HG03159 (cell line): Measurements from ENCODE around the gene APOBEC3G.

Source experiments
- ATAC-seq: cut with Tn5 transposase; IDR thresholded peaks from one replicate; pipeline ENCODE4 v1.9.1; 2021; ENCODE audit warnings: mild to moderate bottlenecking, moderate library complexity; ENCODE audit not compliant: unreplicated experiment

Gene APOBEC3G

GRCh38 chr22:39120983-39121382, 43.9 kb downstream of the APOBEC3G start:
- ATAC-seq = no peak

- ATAC-seq = no peak
These were observed 45.8 kb downstream of the APOBEC3G start for GRCh38 chr22:39122772-39123470.

- no peak for ATAC-seq
These were observed 46.9 kb downstream of the APOBEC3G start for GRCh38 chr22:39123751-39124581.

- ATAC-seq = no peak
These were observed 48.5 kb downstream of the APOBEC3G start for GRCh38 chr22:39125622-39126021.

- no peak for ATAC-seq
These were observed 51.4 kb downstream of the APOBEC3G start for GRCh38 chr22:39128508-39128907.

- no peak for ATAC-seq
These were observed 52.0 kb downstream of the APOBEC3G start for GRCh38 chr22:39129081-39129480.

- no peak for ATAC-seq
These were observed 52.7 kb downstream of the APOBEC3G start for GRCh38 chr22:39129746-39130145.

GRCh38 chr22:39130152-39130704, 53.2 kb downstream of the APOBEC3G start:
- ATAC-seq = no peak

GRCh38 chr22:39130892-39131855, 54.1 kb downstream of the APOBEC3G start:
- ATAC-seq = no peak

- no peak for ATAC-seq
These were observed 55.2 kb downstream of the APOBEC3G start for GRCh38 chr22:39132281-39132680.

GRCh38 chr22:39132871-39133524, 55.9 kb downstream of the APOBEC3G start:
- no peak for ATAC-seq

GRCh38 chr22:39133871-39134270, 56.8 kb downstream of the APOBEC3G start:
- ATAC-seq = no peak

- ATAC-seq = no peak
These were observed 57.5 kb downstream of the APOBEC3G start for GRCh38 chr22:39134366-39135091.

- no peak for ATAC-seq
These were observed 58.2 kb downstream of the APOBEC3G start for GRCh38 chr22:39135092-39135896.

- no peak for ATAC-seq
These were observed 59.2 kb downstream of the APOBEC3G start for GRCh38 chr22:39136317-39136716.
